ENCODE results near the gene TAF1B.

Gene TAF1B

DNA sequence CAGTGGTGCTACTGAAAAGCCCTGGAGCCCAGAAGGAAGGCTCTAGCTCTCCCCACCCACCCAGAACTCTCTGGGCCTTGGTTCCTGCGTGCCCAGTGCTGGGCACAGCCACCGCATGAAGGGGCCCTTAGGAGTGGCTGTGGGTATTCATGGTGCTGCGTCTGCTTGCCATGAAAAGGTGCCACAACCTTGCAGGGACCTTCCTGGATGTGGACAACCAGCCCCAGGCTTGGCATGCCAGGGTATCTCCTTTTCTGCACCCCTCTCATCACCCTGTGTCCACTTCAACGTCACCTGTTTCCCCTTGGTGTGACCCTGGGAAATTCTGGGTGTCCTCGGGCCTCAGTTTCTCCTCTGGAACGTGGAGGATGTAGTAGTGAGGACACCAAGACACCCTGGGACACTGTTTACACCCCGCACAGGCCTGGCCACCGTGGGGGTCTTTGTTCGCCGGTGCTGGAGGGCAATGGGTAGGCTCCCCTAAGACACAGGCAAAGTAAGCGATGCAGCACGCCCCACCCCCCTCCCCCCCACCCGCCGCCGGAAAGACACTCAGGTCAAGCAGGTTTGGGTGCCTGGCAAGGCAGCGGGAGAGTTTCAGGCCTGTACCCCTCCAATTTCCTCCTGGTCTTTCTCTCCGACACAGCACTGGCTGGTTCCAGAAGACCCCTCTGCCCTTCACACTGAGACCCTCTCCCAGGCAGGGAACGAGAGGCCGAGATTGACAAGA lies 34.8 kb upstream of the TAF1B start:
- DNase-seq, result no peak

DNA sequence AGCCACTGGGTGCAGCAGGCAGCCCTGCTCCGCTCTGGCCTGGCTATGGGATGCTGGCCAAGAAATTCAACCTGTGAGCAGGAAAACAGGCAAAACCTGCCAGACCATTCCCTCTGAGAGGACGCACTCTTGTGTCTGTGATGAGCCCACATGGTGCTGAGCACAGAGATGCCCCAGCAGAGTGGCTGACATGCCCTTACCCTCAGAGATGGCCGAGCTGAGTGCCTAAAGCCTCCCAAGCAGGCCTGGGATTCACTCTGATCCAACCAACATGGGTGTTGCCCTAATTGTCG lies 34.3 kb upstream of the TAF1B start:
- DNase-seq, result no peak

DNA sequence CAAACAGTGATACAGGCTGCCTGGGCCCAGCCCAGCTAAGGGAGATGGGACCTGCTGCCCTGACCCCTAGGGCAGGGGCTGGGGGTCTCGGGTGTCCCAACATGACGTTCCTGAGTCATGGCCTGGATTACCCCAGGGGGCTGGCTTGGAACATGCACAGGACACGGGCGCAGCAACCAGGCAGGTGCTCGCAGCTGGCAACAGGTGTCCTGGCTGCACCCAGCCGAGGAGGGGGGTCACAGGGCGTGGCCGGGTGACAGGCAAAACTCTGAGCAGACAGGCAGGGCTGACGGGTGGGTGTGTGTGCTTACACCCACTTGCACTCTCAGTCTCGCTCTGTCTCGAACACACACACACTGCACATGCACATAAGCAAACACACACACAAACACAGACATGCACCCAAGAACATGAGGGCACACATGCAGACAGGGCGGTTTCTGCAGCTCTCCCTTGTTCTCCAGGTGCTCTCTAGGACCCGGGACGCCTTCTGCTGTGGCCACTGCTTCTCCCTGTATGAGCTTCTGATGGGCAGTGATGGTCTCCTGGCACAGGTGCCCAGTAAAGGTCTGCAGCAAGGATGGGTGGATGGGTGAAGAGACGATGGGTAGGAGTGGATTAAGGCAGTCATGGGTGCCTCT lies 33.7 kb upstream of the TAF1B start:
- no peak for DNase-seq

GRCh38 chr2:9811216-9811615 lies 32.1 kb upstream of the TAF1B start:
- no peak for DNase-seq

- DNase-seq, result no peak
These were observed 31.4 kb upstream of the TAF1B start for GRCh38 chr2:9811679-9812511.

DNA sequence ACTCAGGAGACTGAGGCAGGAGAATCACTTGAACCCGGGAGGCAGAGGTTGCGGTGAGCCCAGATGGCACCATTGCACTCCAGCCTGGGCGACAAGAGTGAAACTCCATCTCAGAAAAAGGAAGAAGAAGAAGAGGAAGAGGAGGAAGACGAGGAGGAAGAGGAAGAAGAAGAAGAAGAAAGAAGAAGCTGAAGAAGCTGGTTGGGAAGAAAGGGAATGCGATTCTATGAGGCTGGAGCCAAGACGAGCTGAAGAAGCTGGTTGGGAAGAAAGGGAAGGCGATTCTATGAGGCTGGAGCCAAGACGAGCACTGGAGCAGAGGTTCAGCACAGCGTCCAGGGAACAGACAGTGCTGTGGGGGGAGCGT lies 30.3 kb upstream of the TAF1B start:
- no peak for DNase-seq

DNA sequence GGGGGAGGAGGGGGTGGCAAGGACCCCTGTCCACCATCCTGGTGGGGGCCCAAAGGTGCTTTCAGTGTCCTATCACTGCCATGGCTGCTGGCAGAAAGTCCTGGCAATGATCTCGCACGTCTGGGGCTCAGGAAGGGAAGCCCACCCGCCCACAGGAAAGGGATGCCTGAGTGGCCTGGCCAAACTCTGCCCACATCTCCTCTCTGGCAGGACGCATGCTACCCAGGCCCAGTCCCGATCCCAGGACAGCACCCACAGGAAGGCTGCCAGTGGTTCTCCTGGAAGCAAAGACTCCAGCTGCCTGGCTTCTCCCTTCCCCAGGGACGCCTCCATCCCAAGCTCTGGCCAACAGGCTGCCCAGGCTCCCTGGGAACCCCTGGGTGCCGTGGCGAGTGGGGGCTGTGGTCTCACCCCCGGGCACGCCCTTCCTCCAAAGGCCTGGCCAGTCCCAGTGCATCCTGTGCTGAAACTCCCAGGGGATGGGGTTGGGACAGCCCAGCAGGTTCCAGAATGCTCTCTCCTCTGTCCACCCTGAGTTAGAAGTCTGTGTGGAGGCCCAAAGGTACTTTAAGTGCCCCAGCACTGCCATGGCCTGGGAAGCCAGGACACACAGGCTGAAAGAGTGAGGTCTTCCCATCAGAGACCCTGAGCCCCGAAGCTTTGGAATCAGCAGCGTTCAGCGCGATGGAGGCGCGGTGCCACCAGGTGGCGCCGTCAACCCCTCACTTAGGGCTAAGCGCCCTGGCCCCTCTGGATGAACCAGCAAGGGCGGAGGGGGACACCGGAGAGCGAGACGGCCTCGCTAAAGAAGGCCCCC lies 29.8 kb upstream of the TAF1B start:
- DNase-seq, result peak; percentile 76

- no peak for DNase-seq
These were observed 29.0 kb upstream of the TAF1B start for GRCh38 chr2:9814129-9814868.

DNA sequence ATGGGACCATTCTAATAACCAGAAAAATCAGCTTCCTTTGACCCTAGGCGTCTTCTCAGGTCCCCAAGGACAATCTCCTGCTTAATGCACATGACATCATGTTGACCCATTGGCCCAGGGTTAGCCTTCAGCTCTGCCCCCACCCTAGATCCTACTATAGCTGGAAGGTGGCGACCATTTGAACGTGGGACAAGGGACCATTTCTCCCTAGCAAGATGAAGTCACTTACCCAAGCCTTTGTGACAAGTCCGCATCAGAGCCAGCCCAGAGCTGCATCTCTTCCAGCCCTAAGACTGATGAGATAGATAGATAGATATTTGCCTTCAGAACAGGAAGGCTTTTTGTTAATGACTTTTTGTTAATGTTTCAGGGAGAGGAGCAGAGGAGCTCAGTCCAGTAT lies 28.2 kb upstream of the TAF1B start:
- no peak for DNase-seq

DNA sequence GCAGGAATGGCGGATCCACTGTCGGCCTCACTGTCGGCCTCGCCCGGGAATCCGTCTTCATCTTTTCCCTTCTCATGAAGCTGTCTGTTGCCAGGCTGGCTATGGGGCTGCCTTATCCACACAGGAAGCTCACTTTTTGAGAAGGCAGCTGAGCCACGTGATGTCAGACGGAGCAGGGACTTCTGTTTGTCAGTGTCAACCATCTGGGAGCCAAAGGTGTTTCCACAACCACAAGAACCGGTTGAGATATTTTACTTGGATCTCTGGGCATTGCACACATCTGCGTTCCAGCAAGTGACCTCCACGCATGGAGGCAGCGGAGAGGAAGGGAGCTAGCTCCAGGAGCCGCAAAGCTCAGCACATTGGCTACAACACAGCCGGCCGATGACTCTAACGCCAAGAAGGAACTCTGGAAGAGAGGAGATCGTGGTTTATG lies 27.4 kb upstream of the TAF1B start:
- DNase-seq, result no peak

DNA sequence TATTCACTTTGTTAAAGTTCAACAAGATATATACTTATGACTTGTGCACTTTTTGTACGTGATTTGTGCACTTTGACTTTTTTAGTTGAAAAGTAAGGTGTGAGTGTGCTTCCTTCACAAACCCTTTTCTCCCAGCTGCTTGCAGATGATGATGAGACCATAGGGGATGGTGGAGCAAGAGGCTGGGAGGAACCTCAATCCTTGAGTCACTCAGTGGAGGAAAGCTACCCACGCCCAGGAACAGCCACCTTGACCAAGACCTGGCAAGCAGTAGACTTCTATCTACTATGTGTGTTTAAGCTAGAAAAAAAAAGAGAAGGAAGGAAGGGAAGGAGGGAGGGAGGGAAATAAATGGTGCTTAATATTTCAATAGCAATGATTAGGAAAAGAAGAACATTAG lies 25.2 kb upstream of the TAF1B start:
- no peak for DNase-seq

DNA sequence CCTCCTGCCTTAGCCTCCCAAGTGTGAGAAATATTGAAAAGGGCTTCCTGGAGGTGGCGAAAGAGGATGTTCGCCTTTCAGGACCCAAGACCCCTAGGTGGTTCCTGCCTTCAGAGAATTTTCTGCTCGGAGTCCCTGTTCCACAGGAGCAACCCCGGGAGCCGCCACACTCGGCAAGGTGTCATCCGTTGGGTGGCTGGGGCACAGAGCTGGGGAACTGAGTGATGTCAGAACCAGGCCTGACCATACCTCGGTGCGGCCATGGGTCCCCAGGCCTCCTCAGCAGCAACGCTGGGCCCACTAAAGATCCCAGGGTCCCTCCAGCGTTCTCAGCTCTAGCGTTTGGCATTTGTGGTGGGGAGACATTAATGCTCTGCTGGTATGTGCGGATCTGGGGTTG lies 23.7 kb upstream of the TAF1B start:
- no peak for DNase-seq

DNA sequence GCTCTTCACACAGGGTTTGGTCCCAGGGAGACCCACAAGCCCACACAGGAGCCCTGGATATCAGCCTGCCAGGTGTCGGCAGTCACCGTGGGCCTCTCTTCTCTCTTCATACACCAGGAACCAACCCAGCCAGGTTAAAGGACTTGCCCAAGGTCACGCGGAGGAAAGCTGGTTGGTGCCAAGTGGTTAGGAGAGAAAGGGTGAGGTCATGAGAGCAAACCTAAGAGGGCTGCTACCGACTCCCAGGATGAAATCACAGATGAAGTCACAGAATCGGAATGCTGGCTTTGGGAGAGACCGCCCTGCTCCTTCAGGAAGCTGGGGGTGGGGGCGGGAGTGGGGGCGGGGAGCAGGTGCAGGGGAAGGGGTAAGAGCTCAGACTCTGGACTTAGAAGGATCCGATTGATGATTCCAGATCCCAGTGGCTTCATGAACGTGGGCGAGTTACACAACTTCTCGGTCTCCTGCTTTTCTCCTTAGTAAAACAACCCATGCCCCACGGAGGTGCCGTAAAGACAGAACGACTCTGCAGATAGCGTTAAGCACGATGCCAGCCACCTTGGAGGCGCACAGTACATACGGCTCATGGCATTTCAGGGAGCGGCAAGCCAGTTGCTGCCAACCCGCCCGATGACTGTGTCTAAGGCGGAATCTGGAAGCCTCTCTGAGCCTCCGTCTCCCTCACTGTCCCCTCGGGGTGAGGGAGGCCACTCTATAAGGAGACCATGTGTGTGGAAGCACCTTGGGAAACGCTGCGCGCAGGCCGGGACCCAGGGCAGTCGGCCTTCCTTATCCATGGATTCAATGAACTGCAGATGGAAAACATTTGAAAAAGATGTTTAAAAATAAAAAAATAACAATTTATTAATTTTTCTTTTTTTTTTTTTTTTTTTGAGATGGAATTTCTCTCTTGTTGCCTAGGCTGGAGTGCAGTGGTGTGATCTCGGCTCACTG lies 23.0 kb upstream of the TAF1B start:
- no peak for DNase-seq

DNA sequence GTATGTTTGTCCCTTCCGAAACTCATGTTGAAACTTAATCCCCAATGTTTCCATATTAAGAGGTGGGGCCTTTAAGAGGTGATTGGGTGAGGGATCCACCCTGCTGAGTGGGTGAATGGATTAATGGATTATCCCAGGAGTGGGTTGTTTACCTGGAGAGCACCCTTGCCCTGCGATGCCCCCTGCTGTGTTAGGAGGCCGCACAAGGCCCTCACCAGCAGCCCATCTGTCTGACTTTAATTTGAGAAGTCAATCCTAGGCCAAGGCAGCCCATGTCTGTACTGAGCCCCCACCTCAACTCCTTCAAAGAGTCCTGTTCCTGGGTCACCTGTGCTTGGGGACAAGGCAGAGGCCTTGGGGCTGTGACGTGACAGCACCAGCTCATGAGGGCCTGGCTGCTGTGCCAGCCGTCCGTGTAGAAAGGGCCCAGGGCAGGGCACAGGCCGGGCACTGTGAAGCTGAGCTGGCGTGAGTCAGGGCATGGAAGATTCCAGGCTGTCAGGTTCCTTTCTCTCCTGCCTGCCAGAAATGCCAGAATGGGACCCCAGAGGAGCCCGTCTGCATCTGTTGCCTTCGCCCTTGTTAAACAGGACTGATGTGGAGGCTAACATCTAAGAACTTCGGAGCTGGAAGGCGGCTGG lies 21.3 kb upstream of the TAF1B start:
- DNase-seq, result no peak

- no peak for DNase-seq
These were observed 18.8 kb upstream of the TAF1B start for GRCh38 chr2:9824441-9824840.

DNA sequence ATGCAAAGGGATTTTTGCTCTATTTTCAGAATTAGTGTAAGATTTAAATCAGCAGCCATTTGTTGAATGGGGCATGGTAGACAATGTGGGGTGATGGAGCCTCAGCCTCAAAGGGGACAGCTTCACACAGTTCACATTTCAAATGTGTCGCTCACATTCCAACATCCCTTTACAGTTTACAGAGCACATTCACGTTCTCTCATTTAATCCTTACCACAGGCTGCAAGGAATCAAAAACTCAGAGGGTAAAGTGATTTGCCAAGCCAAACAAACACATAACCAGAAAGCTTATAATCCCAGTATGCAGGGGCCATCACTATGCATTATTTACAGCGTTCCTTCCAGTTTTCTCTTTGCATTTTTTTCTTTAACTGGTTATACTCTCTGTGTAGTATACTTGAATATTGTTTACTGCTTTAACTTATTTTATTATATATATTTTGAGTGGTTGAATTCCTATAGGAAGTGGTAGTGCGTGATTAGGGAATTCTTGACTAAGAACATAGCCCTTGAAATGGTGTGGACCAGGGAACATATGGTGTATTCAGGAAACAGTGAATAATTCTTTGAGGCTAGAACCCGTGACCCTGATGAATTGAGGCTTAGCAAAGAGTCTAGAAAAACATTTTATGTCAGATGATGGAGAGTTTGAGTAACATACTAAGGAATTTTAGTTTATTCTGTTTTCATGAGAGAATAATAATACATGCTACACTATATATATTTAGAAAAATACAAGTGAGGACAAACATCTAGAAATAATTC lies 18.1 kb upstream of the TAF1B start:
- no peak for DNase-seq

- DNase-seq, result no peak
These were observed 17.1 kb upstream of the TAF1B start for GRCh38 chr2:9826208-9826607.

GRCh38 chr2:9830685-9831410 lies 12.4 kb upstream of the TAF1B start:
- DNase-seq, result peak; percentile 38

DNA sequence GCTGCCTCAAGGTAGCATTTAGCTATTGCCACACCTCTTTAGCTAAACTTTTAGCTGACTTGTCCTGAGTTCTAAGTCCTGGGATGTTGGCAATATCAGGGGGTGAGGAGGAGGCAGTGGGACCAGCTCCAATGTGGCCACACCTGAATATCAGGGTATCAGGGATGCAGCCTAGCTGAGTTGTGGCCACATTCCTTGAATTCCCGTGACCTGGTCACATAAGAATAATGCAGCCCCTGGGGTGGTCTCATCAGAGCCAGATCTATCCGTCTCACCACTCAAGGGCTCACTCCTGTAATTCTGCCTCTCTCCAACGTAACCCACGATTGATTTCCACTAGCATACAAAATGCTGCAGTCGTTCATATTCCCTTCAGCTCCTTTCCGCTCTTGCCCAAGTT lies 11.6 kb upstream of the TAF1B start:
- no peak for DNase-seq

Measured in suppressor macrophage treated with lipopolysaccharide for 4 hours (primary cell).